SK-N-SH treated with all-trans-retinoic acid at 6 μM for 48 hours (cell line): Measurements from ENCODE around the gene TIAM2.

Experiments used
- BACH2 ChIP-seq: fragments of 250-450 bp; sonication (Bioruptor Pico); IDR thresholded peaks from 2 replicates; pipeline ENCODE4 v1.9.0; 2021; ENCODE audit warnings: mild to moderate bottlenecking, borderline replicate concordance
- RARB ChIP-seq: fragments of 250-450 bp; sonication (Bioruptor Pico); IDR thresholded peaks from 2 replicates; pipeline ENCODE4 v1.8.0; 2021; ENCODE audit warnings: mild to moderate bottlenecking, moderate library complexity
- SNAI2 ChIP-seq: fragments of 250-450 bp; sonication (Bioruptor Pico); IDR thresholded peaks from 2 replicates; pipeline ENCODE4 v1.5.0; 2020; ENCODE audit warnings: mild to moderate bottlenecking, moderate library complexity
- ZFP30 ChIP-seq: fragments of 450-650 bp; formaldehyde crosslinking; IDR thresholded peaks from 2 replicates; pipeline ENCODE4 v1.5.0; 2022; ENCODE audit warnings: mild to moderate bottlenecking, moderate library complexity
- ZNF70 ChIP-seq: fragments of 450-650 bp; formaldehyde crosslinking; IDR thresholded peaks from 2 replicates; pipeline ENCODE4 v1.5.0; 2020; ENCODE audit warnings: mild to moderate bottlenecking, moderate library complexity
- ZNF8 ChIP-seq: fragments of 450-650 bp; formaldehyde crosslinking; IDR thresholded peaks from 2 replicates; pipeline ENCODE4 v1.5.0; 2020; ENCODE audit warnings: mild to moderate bottlenecking, moderate library complexity

DNA sequence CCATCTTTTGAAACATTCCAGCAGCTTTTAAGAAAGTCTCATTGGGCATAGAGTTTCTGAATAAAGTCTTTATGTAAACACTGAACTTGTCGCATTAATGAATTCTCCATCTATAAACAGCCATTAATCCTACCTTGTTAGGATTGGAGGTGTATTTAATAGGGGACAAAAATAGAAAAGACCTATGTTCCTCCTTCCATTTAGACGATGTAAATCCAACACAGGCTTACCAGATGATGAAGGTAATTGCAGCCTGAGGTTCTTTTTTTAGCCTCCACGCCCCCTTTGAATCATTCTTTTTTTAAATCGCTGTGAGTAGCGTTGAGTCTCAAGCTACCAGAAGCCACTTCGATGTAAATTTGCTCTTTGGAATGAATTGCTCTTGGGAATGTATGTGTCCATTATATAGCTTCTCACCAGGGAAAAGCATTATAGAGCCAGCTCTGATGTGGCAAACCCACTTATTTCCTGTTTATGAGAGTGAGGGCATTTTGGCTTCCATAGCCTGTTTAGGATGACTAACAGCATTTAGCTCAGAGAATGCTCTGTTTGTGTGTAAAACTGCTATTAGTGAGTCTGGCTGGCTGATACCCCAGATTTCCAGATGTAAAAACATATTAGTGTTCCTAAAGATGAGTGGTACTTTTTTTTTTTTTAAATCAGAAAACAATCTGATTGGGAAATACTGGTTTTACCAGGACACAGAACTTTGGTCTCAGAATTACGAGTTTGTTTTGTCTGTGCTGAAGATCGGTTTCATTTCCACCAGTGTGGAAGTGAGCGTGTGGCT is 193.8 kb downstream of the TIAM2 start:
- TF ChIP-seq ZNF70 (no peak), ZFP30 (CRISPR knock-in tag) (no peak), RARB (CRISPR knock-in tag) (no peak), ZNF8 (CRISPR knock-in tag) (no peak), BACH2 (CRISPR knock-in tag) (no peak), SNAI2 (CRISPR knock-in tag) (no peak)
